H9 (cell line): Measurements from ENCODE around the gene MRPS6. TPM values are rescaled to one million over a fixed set of nuclear protein-coding genes. Genes with fewer than 3 reads are reported as not detected.

Source experiments
- DNase-seq: peaks from one replicate; pipeline ENCODE4 v3.0.0-alpha.2; 2017
- H2AFZ ChIP-seq: one replicate; pipeline ENCODE4 v1.6.1; 2013; ENCODE audit warnings: mild to moderate bottlenecking, low read length, control low read depth, moderate library complexity
- H2AK5ac ChIP-seq: 2 replicates; pipeline ENCODE4 v1.6.1; 2013; ENCODE audit warnings: low read length, control low read depth, mixed read lengths; ENCODE audit not compliant: insufficient read length
- H2BK120ac ChIP-seq: one replicate; pipeline ENCODE4 v1.6.1; 2013; ENCODE audit warnings: low read depth, mild to moderate bottlenecking, low read length, control low read depth, inconsistent platforms; ENCODE audit not compliant: poor library complexity, severe bottlenecking
- H2BK12ac ChIP-seq: 2 replicates; pipeline ENCODE4 v1.6.1; 2013; ENCODE audit warnings: low read length, control low read depth, mixed read lengths, low read depth; ENCODE audit not compliant: insufficient read length
- H2BK15ac ChIP-seq: 2 replicates; pipeline ENCODE4 v1.6.1; 2013; ENCODE audit warnings: low read depth, low read length, control low read depth
- H2BK20ac ChIP-seq: one replicate; pipeline ENCODE4 v1.6.1; 2013; ENCODE audit warnings: low read depth, mild to moderate bottlenecking, low read length, control low read depth, inconsistent platforms; ENCODE audit not compliant: poor library complexity, severe bottlenecking
- H2BK5ac ChIP-seq: 2 replicates; pipeline ENCODE4 v1.6.1; 2013; ENCODE audit warnings: low read length, control low read depth, mixed read lengths; ENCODE audit not compliant: insufficient read length
- H3K14ac ChIP-seq: 2 replicates; pipeline ENCODE4 v1.6.1; 2013; ENCODE audit warnings: low read length, control low read depth; ENCODE audit not compliant: insufficient read depth
- H3K18ac ChIP-seq: 2 replicates; pipeline ENCODE4 v1.6.1; 2013; ENCODE audit warnings: low read depth, mild to moderate bottlenecking, mixed read lengths, low read length, control low read depth; ENCODE audit not compliant: insufficient read length
- H3K23ac ChIP-seq: 2 replicates; pipeline ENCODE4 v1.6.1; 2013; ENCODE audit warnings: low read length, control low read depth, mixed read lengths, low read depth; ENCODE audit not compliant: insufficient read length
- H3K23me2 ChIP-seq: 2 replicates; pipeline ENCODE4 v1.6.1; 2013; ENCODE audit warnings: low read depth, mild to moderate bottlenecking, mixed read lengths, low read length, control low read depth; ENCODE audit not compliant: insufficient read length, poor library complexity, severe bottlenecking
- H3K27ac ChIP-seq: 2 replicates; pipeline ENCODE4 v1.5.1; 2013; ENCODE audit warnings: low read length, control low read depth, mixed read lengths, low read depth; ENCODE audit not compliant: insufficient read length
- H3K27me3 ChIP-seq: 2 replicates; pipeline ENCODE4 v1.6.1; 2013; ENCODE audit warnings: low read length, control low read depth, inconsistent platforms; ENCODE audit not compliant: insufficient read depth
- H3K4ac ChIP-seq: 2 replicates; pipeline ENCODE4 v1.6.1; 2013; ENCODE audit warnings: low read depth, mild to moderate bottlenecking, control low read depth, inconsistent platforms, low read length, moderate library complexity
- H3K4me1 ChIP-seq: 2 replicates; pipeline ENCODE4 v1.6.1; 2013; ENCODE audit warnings: low read length, control low read depth, inconsistent platforms; ENCODE audit not compliant: insufficient read depth
- H3K4me2 ChIP-seq: 2 replicates; pipeline ENCODE4 v1.6.1; 2013; ENCODE audit warnings: low read length, control low read depth, mixed read lengths; ENCODE audit not compliant: insufficient read length, insufficient read depth
- H3K56ac ChIP-seq: 2 replicates; pipeline ENCODE4 v1.6.1; 2013; ENCODE audit warnings: low read depth, mild to moderate bottlenecking, mixed read lengths, low read length, control low read depth; ENCODE audit not compliant: insufficient read length
- H3K79me1 ChIP-seq: 2 replicates; pipeline ENCODE4 v1.6.1; 2013; ENCODE audit warnings: low read depth, mild to moderate bottlenecking, moderate library complexity, low read length, control low read depth, inconsistent platforms; ENCODE audit not compliant: insufficient read depth, poor library complexity, severe bottlenecking
- H3K79me2 ChIP-seq: 2 replicates; pipeline ENCODE4 v1.6.1; 2013; ENCODE audit warnings: low read length, control low read depth, inconsistent platforms; ENCODE audit not compliant: insufficient read depth
- H3K9ac ChIP-seq: 2 replicates; pipeline ENCODE4 v1.6.1; 2013; ENCODE audit warnings: low read length, control low read depth, mixed read lengths; ENCODE audit not compliant: insufficient read length; ENCODE audit errors: extremely low read depth
- H3K9me3 ChIP-seq: one replicate; pipeline ENCODE4 v1.6.1; 2013; ENCODE audit warnings: low read depth, low read length, inconsistent platforms; ENCODE audit not compliant: control insufficient read depth
- H3T11ph ChIP-seq: one replicate; pipeline ENCODE4 v1.6.1; 2013; ENCODE audit warnings: mild to moderate bottlenecking, low read length, control low read depth, inconsistent platforms
- H4K20me1 ChIP-seq: one replicate; pipeline ENCODE4 v1.6.1; 2013; ENCODE audit not compliant: control insufficient read depth, insufficient read length, insufficient read depth
- H4K5ac ChIP-seq: 2 replicates; pipeline ENCODE4 v1.6.1; 2013; ENCODE audit warnings: low read depth, mild to moderate bottlenecking, mixed read lengths, low read length, control low read depth; ENCODE audit not compliant: insufficient read length
- H4K8ac ChIP-seq: replicated peaks from 2 replicates; pipeline ENCODE4 v1.6.1; 2013; ENCODE audit warnings: low read length, control low read depth, mixed read lengths, low read depth; ENCODE audit not compliant: insufficient read length
- H4K91ac ChIP-seq: 2 replicates; pipeline ENCODE4 v1.6.1; 2013; ENCODE audit warnings: low read depth, mild to moderate bottlenecking, moderate library complexity, mixed read lengths, low read length, control low read depth; ENCODE audit not compliant: insufficient read length
- H3K27ac Mint-ChIP-seq, 3 experiments: 2 replicates in 2 of 3; 3 replicates in 1 of 3; pipeline ENCODE4 v1.8.0; 2020 to 2021; ENCODE audit warnings: mixed read lengths in 3 of 3, mild to moderate bottlenecking in 1 of 3, moderate library complexity in 1 of 3
- H3K27me3 Mint-ChIP-seq: 2 replicates; pipeline ENCODE4 v1.8.0; 2021; ENCODE audit warnings: low read depth, mild to moderate bottlenecking, moderate library complexity, mixed read lengths
- H3K36me3 Mint-ChIP-seq, 3 experiments: 2 replicates in 2 of 3; 3 replicates in 1 of 3; pipeline ENCODE4 v1.8.0; 2020 to 2021; ENCODE audit warnings: low read depth in 3 of 3, mixed read lengths in 3 of 3; ENCODE audit not compliant: insufficient read depth in 1 of 3
- H3K4me1 Mint-ChIP-seq, 2 experiments: 2 replicates each; pipeline ENCODE4 v1.8.0; 2020; ENCODE audit warnings: mixed read lengths in 2 of 2
- H3K4me3 Mint-ChIP-seq, 2 experiments: 2 replicates in 1 of 2; 3 replicates in 1 of 2; pipeline ENCODE4 v1.8.0; 2020 to 2021; ENCODE audit warnings: mild to moderate bottlenecking in 2 of 2, mixed read lengths in 2 of 2, moderate library complexity in 1 of 2
- H3K9me3 Mint-ChIP-seq, 2 experiments: 2 replicates in 1 of 2; 3 replicates in 1 of 2; pipeline ENCODE4 v1.8.0; 2020; ENCODE audit warnings: mild to moderate bottlenecking in 2 of 2, mixed read lengths in 2 of 2, moderate library complexity in 1 of 2
- CTCF ChIP-seq: fragments of 200-600 bp; sonication (generic); conservative IDR thresholded peaks from 3 replicates; pipeline ENCODE4 v1.8.0; 2021; ENCODE audit warnings: antibody characterized with exemption, mild to moderate bottlenecking
- WGBS: extraction: QIAGEN DNeasy Blood & Tissue Kit; methylation state at CpG from one replicate; pipeline ENCODE4 v1.1.7; 2013; ENCODE audit warnings: missing lambda C conversion rate, low lambda C conversion rate, mixed read lengths; ENCODE audit not compliant: insufficient read length; ENCODE audit errors: extremely low coverage; 5-methylcytosine and 5-hydroxymethylcytosine counted together
- total RNA-seq: library from RNA; stranded (reverse); gene quantifications from 2 replicates; pipeline ENCODE4 v1.2.1, GENCODE V29; 2021

MRPS6 gene
- total RNA-seq, 1 experiment from 2014 or later, result 83.2 TPM

- no peak overlapping the region for H2BK20ac ChIP-seq
- no peak overlapping the region for H2AFZ ChIP-seq
- no peak overlapping the region for H4K5ac ChIP-seq
- no peak for TF ChIP-seq CTCF
- no peak overlapping the region for H4K91ac ChIP-seq
- no peak overlapping the region for H3K56ac ChIP-seq
- no peaks in the 10 kb centered on the region for H3K79me1 ChIP-seq
- no peaks in the 10 kb centered on the region for H3K4me1 ChIP-seq
- no peaks in the 10 kb centered on the region for H3K9me3 ChIP-seq
- H2AK5ac ChIP-seq, result no peak overlapping the region
- H2BK120ac ChIP-seq, result no peak overlapping the region
- H3K79me2 ChIP-seq, result no peaks in the 10 kb centered on the region
- H3K18ac ChIP-seq, result no peak overlapping the region
- no peak for DNase-seq
- H3K27me3 ChIP-seq, result no peaks in the 10 kb centered on the region
- H3K27ac Mint-ChIP-seq, result no peak overlapping the region
- no peak overlapping the region for H3K23ac ChIP-seq
- no peak overlapping the region for H3K14ac ChIP-seq
- H3K4me1 Mint-ChIP-seq, result no peaks in the 10 kb centered on the region
- H3K27me3 Mint-ChIP-seq, result no peaks in the 10 kb centered on the region; the same call in 1 of the 2 replicates
- no CpG with 5 or more reads among the region's 6 CpGs for WGBS
- no peak overlapping the region for H3K4ac ChIP-seq
- no peaks in the 10 kb centered on the region for H3K23me2 ChIP-seq
- no peak overlapping the region for H2BK5ac ChIP-seq
- no peak overlapping the region for H2BK15ac ChIP-seq
- no peak overlapping the region for H4K8ac ChIP-seq
- no peak overlapping the region for H3K9ac ChIP-seq
- H4K20me1 ChIP-seq, result no peaks in the 10 kb centered on the region
- no peaks in the 10 kb centered on the region for H3K36me3 Mint-ChIP-seq
- H3T11ph ChIP-seq, result no peak overlapping the region
- H3K4me2 ChIP-seq, result no peak overlapping the region
- no peak overlapping the region for H2BK12ac ChIP-seq
- no peak overlapping the region for H3K27ac ChIP-seq
- no peaks in the 10 kb centered on the region for H3K9me3 Mint-ChIP-seq
- H3K4me3 Mint-ChIP-seq, result no peak overlapping the region
These were observed 26.5 kb upstream of the MRPS6 start for GRCh38 chr21:34046917-34047316.
